ENCODE measurements around the gene SPDEF. TPM values are rescaled to one million over a fixed set of nuclear protein-coding genes. Genes with fewer than 3 reads are reported as not detected.

Gene SPDEF
- total RNA-seq, 4 donors from 2014 or later = 9.1 to 47.9 (median 28.7) TPM

DNA sequence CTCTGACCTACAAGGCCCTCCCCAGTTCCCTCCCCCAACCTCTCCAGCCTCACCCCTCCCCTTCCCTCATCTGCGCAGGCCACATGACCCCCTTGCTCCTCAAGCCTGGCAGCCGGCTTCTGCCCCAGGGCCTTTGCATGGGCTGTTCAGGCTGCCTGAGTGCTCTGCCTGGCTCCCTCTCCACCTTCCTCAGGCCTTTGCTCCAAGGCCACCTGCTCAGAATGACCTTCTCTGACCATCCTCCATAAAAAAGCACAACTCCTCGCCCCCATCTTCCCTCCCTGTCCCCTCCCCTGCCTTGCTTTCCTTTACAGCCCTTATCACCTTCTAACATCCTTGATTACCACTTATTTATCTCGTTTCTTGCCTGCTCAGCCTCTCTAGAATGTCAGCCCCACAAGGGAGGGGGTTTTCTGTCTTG lies 38.7 kb downstream of the SPDEF start:
- TF ChIP-seq CTCF (IDR thresholded peaks at IDR 0.05) = no peak
- no peak for TF ChIP-seq POLR2A (IDR thresholded peaks at IDR 0.05)
- intact Hi-C loops (cut with DNase I; ENCODE audit: low total_unique reads) = no loop called here
- WGBS, 2 donors = 74 to 82% methylated on average over 4 of the region's 4 CpGs
- H3K4me3 ChIP-seq (ENCODE audit: low read depth, poor library complexity, severe bottlenecking) = no peak overlapping the region
- DNase-seq (ENCODE audit: low spot score in 2 of 2) = no peak

GRCh38 chr6:34516391-34517324 lies 39.5 kb downstream of the SPDEF start:
- H3K4me3 ChIP-seq (ENCODE audit: low read depth, poor library complexity, severe bottlenecking) = no peak overlapping the region
- TF ChIP-seq CTCF (IDR thresholded peaks at IDR 0.05) (no peak), POLR2A (IDR thresholded peaks at IDR 0.05) (no peak)
- intact Hi-C loops (cut with DNase I; ENCODE audit: low total_unique reads) = no loop called here
- 88 to 90% methylated on average over 22 of the region's 22 CpGs for WGBS, 2 donors
- no peak for DNase-seq (ENCODE audit: low spot score in 2 of 2)

DNA sequence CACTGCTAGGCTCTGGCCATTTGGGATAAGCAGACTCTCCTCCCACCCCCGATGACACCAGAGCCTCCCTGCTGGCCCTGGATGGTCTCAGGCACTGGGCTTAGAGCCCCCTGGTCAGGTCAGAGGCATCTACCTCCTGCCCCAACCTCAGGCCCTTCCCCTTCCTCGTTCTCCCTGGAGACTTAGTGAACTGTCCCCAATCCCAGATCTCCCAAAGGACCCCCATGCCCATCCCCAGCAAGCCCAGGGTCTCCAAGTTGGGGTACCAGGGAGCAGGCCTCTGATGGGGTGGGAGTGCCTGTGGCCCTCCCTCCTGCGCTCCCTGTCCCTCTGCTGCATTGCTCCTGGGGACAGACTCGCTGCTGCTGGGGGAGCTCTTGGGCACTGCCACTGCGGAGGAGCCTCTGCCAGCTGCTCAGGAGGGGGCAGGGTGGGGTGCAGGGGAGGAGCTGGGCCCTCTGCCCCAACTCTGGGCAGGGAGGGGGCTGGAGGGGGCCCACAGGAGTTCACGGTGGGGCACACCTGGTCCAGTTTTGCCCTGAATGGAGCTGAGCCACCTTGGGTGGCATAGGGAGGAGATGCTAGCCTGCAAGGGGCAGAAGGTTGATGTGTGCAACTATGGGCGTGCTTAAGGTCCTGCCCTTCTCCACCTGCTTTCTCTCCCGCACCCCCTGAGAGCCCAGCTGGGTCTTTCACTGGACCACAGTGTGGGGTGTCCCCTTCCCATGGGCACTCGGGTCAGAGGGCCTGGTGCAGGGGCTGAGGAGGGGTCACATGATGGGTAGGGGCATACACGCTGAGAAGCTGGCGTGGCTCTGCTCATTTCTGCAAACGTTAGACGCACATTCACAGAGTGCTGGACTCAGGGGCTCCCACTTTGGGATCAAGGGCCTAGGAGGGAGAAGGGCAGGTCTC lies 40.4 kb downstream of the SPDEF start:
- TF ChIP-seq CTCF (IDR thresholded peaks at IDR 0.05) = no peak
- no peak for TF ChIP-seq POLR2A (IDR thresholded peaks at IDR 0.05)
- DNase-seq (ENCODE audit: low spot score in 2 of 2) = no peak
- intact Hi-C loops (cut with DNase I; ENCODE audit: low total_unique reads) = no loop called here
- no peak overlapping the region for H3K4me3 ChIP-seq (ENCODE audit: low read depth, poor library complexity, severe bottlenecking)
- WGBS, 2 donors = 78% methylated on average over 12 to 13 of the region's 13 CpGs

- WGBS, 2 donors = 30 to 37% methylated on average over 28 to 31 of the region's 34 CpGs
- no peak for TF ChIP-seq POLR2A (IDR thresholded peaks at IDR 0.05)
- TF ChIP-seq CTCF (IDR thresholded peaks at IDR 0.05) = no peak
These were observed 41.3 kb downstream of the SPDEF start for GRCh38 chr6:34514593-34515472.

GRCh38 chr6:34514112-34514511 lies 42.0 kb downstream of the SPDEF start:
- intact Hi-C loops (cut with DNase I; ENCODE audit: low total_unique reads) = no loop called here
- WGBS, 2 donors = 86 to 89% methylated on average over 8 of the region's 8 CpGs
- TF ChIP-seq CTCF (IDR thresholded peaks at IDR 0.05) (no peak), POLR2A (IDR thresholded peaks at IDR 0.05) (no peak)
- no peak overlapping the region for H3K4me3 ChIP-seq (ENCODE audit: low read depth, poor library complexity, severe bottlenecking)
- DNase-seq (ENCODE audit: low spot score in 2 of 2) = no peak

More at GRCh38 chr6:34514593-34515472, 41.3 kb downstream of the SPDEF start:
- H3K4me3 ChIP-seq (ENCODE audit: low read depth, poor library complexity, severe bottlenecking) = no peak overlapping the region
- intact Hi-C loops (cut with DNase I; ENCODE audit: low total_unique reads) = no loop called here
- no peak for DNase-seq (ENCODE audit: low spot score in 2 of 2)

All from lower leg skin (tissue), 4 donors.